ENCODE data around the gene ERC2.

The ERC2 gene

GRCh38 chr3:55720614-55721013 lies 747.7 kb downstream of the ERC2 start:
- peak; percentile 77 for FAIRE-seq
- TF ChIP-seq TAF1 (IDR thresholded peaks at IDR 0.05; ENCODE audit: borderline replicate concordance, low read depth, low read length) (no peak), POLR2A (IDR thresholded peaks at IDR 0.05; ENCODE audit: low read depth, low read length) (no peak), POLR2AphosphoS5 (IDR thresholded peaks at IDR 0.05; ENCODE audit: low read depth, low read length) (no peak)
- DNase-seq (ENCODE audit: insufficient read length), result no peak

GRCh38 chr3:55719508-55719907 lies 748.8 kb downstream of the ERC2 start:
- FAIRE-seq (no peak), DNase-seq (ENCODE audit: insufficient read length) (no peak)
- TF ChIP-seq TAF1 (IDR thresholded peaks at IDR 0.05; ENCODE audit: borderline replicate concordance, low read depth, low read length) (no peak), POLR2A (IDR thresholded peaks at IDR 0.05; ENCODE audit: low read depth, low read length) (no peak), POLR2AphosphoS5 (IDR thresholded peaks at IDR 0.05; ENCODE audit: low read depth, low read length) (no peak)

- TF ChIP-seq POLR2A (IDR thresholded peaks at IDR 0.05; ENCODE audit: low read depth, low read length) (no peak), POLR2AphosphoS5 (IDR thresholded peaks at IDR 0.05; ENCODE audit: low read depth, low read length) (no peak), TAF1 (IDR thresholded peaks at IDR 0.05; ENCODE audit: borderline replicate concordance, low read depth, low read length) (no peak)
- DNase-seq (ENCODE audit: insufficient read length), result no peak
- peak; percentile 62 for FAIRE-seq
These were observed 749.3 kb downstream of the ERC2 start for GRCh38 chr3:55719006-55719405.

GRCh38 chr3:55718521-55718921 lies 749.7 kb downstream of the ERC2 start:
- no peak for TF ChIP-seq TAF1 (IDR thresholded peaks at IDR 0.05; ENCODE audit: borderline replicate concordance, low read depth, low read length)
- no peak for TF ChIP-seq POLR2AphosphoS5 (IDR thresholded peaks at IDR 0.05; ENCODE audit: low read depth, low read length)
- TF ChIP-seq POLR2A (IDR thresholded peaks at IDR 0.05; ENCODE audit: low read depth, low read length), result no peak
- no peak for DNase-seq (ENCODE audit: insufficient read length)
- no peak for FAIRE-seq

- TF ChIP-seq POLR2AphosphoS5 (IDR thresholded peaks at IDR 0.05; ENCODE audit: low read depth, low read length) (no peak), POLR2A (IDR thresholded peaks at IDR 0.05; ENCODE audit: low read depth, low read length) (no peak), TAF1 (IDR thresholded peaks at IDR 0.05; ENCODE audit: borderline replicate concordance, low read depth, low read length) (no peak)
- no peak for FAIRE-seq
- DNase-seq (ENCODE audit: insufficient read length), result no peak
These were observed 750.2 kb downstream of the ERC2 start for GRCh38 chr3:55718074-55718473.

- FAIRE-seq (no peak), DNase-seq (ENCODE audit: insufficient read length) (no peak)
- no peak for TF ChIP-seq POLR2A (IDR thresholded peaks at IDR 0.05; ENCODE audit: low read depth, low read length)
- no peak for TF ChIP-seq POLR2AphosphoS5 (IDR thresholded peaks at IDR 0.05; ENCODE audit: low read depth, low read length)
- no peak for TF ChIP-seq TAF1 (IDR thresholded peaks at IDR 0.05; ENCODE audit: borderline replicate concordance, low read depth, low read length)
These were observed 750.8 kb downstream of the ERC2 start for GRCh38 chr3:55717481-55717880.

GRCh38 chr3:55716611-55717225 lies 751.5 kb downstream of the ERC2 start:
- FAIRE-seq, result peak; percentile 48
- DNase-seq (ENCODE audit: insufficient read length), result no peak
- no peak for TF ChIP-seq TAF1 (IDR thresholded peaks at IDR 0.05; ENCODE audit: borderline replicate concordance, low read depth, low read length)
- TF ChIP-seq POLR2A (IDR thresholded peaks at IDR 0.05; ENCODE audit: low read depth, low read length), result no peak
- no peak for TF ChIP-seq POLR2AphosphoS5 (IDR thresholded peaks at IDR 0.05; ENCODE audit: low read depth, low read length)

- FAIRE-seq, result no peak
- DNase-seq (ENCODE audit: insufficient read length), result no peak
- TF ChIP-seq POLR2A (IDR thresholded peaks at IDR 0.05; ENCODE audit: low read depth, low read length) (no peak), TAF1 (IDR thresholded peaks at IDR 0.05; ENCODE audit: borderline replicate concordance, low read depth, low read length) (no peak), POLR2AphosphoS5 (IDR thresholded peaks at IDR 0.05; ENCODE audit: low read depth, low read length) (no peak)
These were observed 752.2 kb downstream of the ERC2 start for GRCh38 chr3:55716044-55716443.

- no peak for FAIRE-seq
These were observed 754.2 kb downstream of the ERC2 start for GRCh38 chr3:55714057-55714456.

GRCh38 chr3:55711646-55712045 lies 756.6 kb downstream of the ERC2 start:
- FAIRE-seq (no peak), DNase-seq (ENCODE audit: insufficient read length) (no peak)
- TF ChIP-seq POLR2AphosphoS5 (IDR thresholded peaks at IDR 0.05; ENCODE audit: low read depth, low read length) (no peak), TAF1 (IDR thresholded peaks at IDR 0.05; ENCODE audit: borderline replicate concordance, low read depth, low read length) (no peak), POLR2A (IDR thresholded peaks at IDR 0.05; ENCODE audit: low read depth, low read length) (no peak)

More at GRCh38 chr3:55714057-55714456, 754.2 kb downstream of the ERC2 start:
- TF ChIP-seq POLR2A (IDR thresholded peaks at IDR 0.05; ENCODE audit: low read depth, low read length) (no peak), TAF1 (IDR thresholded peaks at IDR 0.05; ENCODE audit: borderline replicate concordance, low read depth, low read length) (no peak), POLR2AphosphoS5 (IDR thresholded peaks at IDR 0.05; ENCODE audit: low read depth, low read length) (no peak)
- DNase-seq (ENCODE audit: insufficient read length), result no peak

GRCh38 chr3:55709411-55710012 lies 758.8 kb downstream of the ERC2 start:
- DNase-seq (ENCODE audit: insufficient read length) (no peak), FAIRE-seq (no peak)
- TF ChIP-seq POLR2A (IDR thresholded peaks at IDR 0.05; ENCODE audit: low read depth, low read length) (no peak), TAF1 (IDR thresholded peaks at IDR 0.05; ENCODE audit: borderline replicate concordance, low read depth, low read length) (no peak), POLR2AphosphoS5 (IDR thresholded peaks at IDR 0.05; ENCODE audit: low read depth, low read length) (no peak)

GRCh38 chr3:55708921-55709320 lies 759.3 kb downstream of the ERC2 start:
- DNase-seq (ENCODE audit: insufficient read length) (no peak), FAIRE-seq (no peak)
- TF ChIP-seq TAF1 (IDR thresholded peaks at IDR 0.05; ENCODE audit: borderline replicate concordance, low read depth, low read length), result no peak
- TF ChIP-seq POLR2AphosphoS5 (IDR thresholded peaks at IDR 0.05; ENCODE audit: low read depth, low read length), result no peak
- TF ChIP-seq POLR2A (IDR thresholded peaks at IDR 0.05; ENCODE audit: low read depth, low read length), result no peak

All from GM12892 (cell line).